ENCODE data around the gene ETNK1.

The ETNK1 gene

DNA sequence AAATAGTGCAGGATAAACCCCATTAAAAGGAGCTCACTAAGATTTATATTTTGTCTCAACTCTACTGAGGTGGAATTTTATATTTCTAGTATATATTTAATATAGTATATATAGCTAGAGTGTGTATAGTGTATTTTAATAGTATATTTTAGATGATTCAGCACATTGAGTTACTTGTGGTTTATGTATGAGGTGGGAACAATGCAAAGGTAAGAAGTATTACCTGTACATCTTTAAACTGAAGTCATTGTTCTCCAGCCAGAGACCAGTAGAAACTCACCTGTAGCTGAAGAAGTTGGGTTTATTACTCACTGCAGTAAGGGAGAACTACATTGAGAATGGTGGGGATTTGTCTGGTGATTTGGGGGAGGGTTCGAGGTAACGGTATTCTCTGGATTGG lies 15.9 kb downstream of the ETNK1 start:
- no peak for DNase-seq

DNA sequence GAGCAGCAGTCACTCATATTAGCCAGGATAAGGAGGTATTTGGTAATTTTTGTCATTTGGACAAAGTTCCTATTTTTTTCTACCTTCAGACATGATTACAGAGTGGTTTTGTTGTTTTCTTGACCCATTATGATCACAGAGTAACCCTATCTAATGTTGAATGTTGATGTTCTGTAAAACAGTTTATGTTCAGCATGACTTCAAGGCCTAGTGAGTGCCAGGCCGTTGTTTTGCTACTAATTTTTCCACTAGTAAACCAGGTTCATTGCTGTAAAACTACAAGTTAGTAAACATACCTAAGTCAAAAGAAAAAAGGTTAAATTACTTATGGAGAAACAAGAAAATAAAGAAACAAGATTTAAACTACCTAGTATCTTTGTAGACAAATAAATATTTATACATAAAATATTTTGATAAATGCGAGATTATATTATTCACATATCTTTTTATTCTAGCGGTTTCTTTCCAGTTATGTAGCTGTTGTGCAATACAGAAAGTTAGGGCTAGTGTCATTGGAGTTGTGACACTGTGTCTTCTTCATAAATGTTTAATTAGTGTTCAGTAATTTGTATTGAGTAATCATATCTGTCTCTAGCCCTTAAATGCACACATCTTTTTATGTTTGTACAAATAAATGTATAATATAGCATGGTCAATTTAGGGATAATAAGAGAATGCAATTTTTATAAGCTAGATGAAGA lies 16.5 kb downstream of the ETNK1 start:
- no peak for DNase-seq

DNA sequence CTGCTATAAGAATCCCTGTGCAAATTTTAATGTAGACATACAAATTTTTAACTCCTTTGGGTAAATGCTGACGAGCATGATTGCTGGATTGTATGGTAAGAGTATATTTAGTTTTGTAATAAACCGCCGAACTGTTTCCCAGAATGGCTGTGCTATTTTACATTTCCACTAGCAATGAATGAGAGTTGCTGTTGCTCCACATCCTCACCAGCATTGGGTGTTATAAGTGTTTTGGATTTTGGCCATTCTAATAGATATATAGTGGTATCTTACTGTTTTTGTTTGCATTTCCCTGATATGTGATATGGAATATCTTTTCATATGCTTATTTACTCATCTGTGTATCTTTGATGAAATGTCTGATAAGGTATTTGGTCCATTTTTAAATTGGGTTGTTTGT lies 23.7 kb downstream of the ETNK1 start:
- no peak for DNase-seq

DNA sequence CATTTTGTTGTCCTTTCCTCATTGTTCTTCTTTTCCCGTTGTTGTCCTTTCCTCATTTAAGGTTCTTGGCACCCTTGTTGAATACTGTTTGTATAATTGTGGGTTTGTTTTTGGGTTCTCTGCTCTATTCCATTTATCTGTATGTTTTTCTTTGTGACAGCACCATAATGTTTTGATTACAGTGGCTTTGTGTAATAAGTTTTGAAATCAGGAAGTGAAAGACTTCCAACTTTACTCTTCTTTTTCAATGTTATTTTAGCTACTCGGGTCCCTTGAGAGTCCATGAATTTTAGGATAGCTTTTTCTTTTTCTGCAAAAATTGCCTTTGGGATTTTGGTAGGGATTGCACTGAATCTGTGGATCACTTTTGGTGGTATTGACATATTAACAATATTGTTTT lies 28.1 kb downstream of the ETNK1 start:
- DNase-seq, result no peak

DNA sequence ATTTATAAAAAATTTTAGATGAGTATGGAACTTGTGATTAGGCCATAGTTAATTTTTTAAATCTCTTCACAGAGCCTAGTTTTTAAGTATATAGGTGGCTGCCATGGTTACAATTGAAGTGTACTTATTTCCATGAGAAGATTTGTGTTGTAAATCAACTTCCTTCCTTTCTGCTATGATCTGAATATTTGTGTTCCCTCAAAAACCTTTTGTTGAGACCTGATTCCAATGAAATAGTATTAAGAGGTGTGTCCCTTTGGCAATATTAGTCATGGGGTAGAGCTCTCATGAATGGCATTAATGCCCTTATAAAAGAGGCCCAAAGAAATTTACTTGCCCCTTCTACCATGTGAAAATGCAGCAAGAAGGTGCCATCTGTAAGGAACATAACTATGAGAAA lies 28.8 kb downstream of the ETNK1 start:
- no peak for DNase-seq

DNA sequence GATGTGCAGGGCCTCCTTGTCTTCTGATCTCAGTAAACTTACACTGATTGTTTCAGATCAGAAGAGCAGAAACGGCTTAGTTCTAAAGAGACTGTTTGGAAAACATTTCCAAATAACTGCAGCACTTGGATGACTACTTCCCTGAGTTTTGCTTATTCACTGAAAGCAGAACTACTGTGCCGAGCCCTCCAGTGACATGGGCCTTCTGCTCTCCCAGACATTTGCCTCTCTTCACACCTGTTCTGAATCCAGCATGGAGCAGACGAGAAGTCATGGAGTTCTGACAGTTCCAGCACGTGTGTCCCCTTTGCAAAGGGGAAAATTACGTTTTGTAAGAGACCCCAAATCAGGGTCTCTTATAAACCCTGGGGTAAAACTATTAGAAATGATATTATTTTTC lies 31.4 kb downstream of the ETNK1 start:
- no peak for DNase-seq

DNA sequence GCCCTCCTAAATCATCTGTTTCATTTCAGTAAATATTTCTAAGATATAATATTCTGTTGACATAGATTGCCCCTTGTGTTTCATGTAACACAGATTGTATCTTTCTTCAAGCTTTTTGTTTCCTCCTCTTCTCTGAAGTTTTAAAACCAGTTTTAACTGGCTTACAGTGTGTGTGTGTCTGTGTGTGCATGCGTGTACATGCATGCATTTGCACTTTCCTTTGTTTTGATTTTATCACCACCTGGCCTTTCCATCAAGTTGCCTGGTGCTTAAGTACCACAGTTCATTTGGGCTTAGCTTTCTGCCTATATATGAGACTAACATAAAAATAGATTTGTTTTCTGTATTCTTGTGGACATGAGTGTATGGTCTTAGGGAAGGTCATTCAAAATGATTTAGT lies 31.9 kb downstream of the ETNK1 start:
- no peak for DNase-seq

DNA sequence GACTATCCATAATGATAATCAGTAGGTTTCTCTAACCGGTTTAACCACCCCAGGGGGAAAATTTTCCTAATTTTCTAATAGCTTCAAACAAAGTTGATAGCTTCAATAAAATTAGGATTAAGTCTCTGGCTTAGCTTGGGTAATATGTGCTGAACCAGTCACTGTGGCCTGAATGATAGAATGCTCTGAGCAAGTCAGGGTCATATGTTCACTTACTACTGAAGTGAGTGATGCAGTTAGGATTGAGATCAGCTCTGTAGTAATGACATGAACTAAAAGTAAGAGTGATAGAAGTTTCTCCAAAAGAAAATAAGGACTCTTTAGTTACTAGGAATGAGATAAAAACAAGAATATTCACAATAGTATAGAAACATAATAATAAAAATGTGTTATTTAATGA lies 32.6 kb downstream of the ETNK1 start:
- no peak for DNase-seq

DNA sequence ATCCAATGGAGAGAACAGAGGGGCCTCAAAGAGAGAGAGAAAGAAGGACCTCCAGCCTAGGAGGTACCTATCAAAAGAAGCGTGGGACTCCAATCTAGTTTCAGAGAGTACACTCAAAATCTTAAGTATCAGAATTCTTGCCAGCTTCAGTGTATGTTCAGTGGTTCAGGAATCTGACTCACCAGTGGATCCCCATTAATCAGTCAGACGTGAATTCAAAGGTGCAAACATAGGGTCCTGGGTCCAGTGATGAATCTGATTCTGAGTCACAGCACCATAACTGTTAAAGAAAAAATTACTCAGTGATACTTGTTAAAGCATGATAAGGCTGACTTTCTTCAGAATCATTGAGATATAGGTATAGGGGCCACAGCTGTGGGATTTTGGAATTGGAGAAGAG lies 33.2 kb downstream of the ETNK1 start:
- DNase-seq, result no peak

DNA sequence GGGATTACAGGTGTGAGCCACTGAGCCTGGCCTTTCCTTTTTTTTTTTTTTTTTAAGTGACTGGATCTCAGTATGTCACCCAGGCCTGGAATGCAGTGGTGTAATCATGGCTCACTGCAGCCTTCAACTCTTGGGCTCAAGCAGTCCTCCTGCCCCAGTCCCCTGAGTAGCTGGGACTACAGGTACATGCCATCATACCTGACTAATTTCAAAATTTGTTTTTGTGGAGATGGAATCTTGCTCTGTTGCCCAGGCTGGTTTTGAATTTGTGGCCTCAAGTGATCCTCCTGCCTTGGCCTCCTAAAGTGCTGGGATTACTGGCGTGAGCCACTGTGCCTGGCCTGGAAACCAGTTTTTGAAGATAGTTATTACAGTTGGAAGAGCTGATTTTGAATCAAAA lies 37.4 kb downstream of the ETNK1 start:
- DNase-seq, result no peak

DNA sequence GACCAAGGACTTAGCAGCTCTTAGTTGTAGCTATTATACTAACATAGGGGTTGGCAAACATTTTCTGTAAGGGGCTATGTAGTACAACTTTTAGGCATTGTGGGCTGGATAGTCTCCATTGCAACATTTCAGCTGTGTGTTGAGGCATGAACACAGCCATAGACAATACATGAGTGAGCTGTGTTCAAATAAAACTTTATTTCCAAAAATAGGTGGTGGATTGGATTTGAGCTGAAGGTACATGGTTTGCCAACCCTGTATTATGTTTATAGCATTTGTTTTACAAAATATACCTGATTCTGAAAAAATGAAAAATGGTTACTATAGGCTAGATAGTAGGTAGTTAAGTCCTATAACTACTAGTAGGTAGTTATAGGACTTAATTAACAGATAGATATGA lies 40.5 kb downstream of the ETNK1 start:
- DNase-seq, result no peak

DNA sequence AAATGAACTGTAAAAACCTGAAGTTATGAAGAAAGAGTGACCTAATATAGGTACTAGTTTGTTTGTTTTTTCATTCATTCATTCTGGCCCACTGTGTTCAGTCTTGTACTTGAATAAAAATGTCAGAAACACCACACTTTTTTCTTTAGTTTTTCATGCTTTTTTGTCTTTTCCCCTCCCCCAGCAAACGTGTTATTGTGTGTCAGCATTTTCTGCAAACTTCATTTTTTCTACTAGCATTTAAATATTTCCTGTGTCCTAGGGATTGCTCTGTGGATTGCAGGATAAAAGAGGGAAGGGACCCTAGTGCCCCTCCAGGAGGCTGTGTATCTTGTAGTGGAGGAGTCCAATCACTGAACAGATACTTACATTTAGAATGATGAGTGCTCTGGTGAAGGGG lies 42.2 kb downstream of the ETNK1 start:
- no peak for DNase-seq

DNA sequence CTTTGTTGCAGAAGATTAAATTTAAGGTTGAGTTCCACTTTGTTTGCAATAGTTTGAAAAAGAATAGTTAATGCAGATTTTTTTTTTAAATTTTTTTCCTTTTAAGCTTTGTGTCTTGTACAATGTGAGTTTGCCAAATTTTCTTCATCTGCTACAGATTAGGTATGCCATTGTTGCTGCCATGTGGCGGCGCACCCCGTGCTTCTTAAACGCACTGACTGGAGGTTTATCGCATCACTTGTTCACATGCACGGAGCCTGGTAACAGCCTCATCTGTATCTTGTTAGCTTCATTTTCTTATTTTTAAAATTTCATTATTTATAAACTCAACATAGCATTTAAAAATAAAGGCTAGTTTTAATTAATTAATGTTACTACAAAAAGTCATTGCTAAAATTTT lies 43.5 kb downstream of the ETNK1 start:
- no peak for DNase-seq

DNA sequence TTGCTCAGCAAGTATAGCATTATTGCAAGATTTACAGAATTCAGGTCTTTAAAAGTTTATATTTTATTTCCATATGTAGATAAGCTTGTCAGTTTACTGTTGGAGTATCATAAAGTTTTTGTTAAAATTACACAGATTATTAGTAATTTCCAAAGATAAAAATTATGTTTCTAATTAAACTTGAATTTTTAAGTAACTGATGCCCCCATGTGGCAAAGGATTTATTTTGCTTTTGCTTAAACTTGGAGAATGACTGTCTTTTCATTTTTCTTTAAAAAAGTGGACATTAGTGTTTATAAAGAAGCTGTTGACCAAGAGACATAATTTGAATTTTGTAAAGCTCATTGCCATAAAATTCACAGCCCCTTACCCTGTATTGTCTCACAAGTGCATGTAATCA lies 45.8 kb downstream of the ETNK1 start:
- peak in 1 of 2 donors; percentile 16 for DNase-seq

DNA sequence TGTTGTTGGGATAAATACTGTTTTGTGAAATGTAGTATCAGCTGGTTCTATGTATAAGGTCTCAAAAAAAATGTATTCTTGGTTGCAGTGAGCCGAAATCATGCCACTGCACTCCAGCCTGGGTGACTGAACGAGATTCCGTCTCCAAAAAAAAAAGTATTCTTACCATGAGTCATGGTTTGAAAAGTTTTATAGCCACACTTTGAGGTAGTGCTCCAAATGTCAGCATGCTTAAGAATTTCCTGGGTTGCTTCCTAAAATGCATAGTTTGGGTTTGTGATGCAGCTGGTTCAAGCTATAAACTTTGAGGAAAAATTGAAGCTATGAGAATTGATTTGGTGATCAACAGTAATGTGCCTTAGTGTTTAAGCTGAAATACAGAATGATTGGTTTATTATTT lies 48.0 kb downstream of the ETNK1 start:
- no peak for DNase-seq

DNA sequence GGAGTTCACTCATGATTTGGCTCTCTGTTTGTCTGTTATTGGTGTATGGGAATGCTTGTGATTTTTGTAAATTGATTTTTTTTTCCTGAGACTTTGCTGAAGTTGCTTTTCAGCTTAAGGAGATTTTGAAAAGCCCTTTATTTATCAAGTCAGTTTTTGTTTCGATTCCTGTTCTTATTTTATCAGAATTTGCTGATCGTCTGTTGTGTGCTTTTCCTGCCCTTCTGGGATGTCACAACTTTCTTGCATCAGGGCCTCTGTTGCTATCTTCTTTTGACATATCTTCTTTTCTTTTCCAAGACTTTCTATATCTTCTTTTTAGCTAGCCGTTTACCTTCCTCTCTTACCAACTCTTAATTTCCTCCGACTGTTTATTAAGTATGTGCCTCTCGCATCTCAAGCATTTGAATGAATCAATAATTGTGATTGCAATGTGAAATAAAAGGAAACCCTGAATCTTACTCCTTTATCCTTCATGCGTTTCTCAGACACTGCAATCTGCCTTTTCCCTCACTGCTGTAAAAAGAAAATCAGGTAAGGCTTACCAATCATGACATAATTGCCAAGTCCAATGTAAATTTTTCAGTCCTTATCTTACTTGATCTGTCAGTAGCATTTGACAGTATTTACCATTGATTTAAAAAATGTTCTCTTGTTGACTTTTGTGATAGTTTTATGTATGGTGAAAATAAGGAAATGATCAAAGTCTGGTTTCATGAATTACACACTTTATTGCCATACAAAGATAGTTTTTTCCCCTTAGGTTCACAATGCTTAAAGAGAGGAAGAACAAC lies 53.0 kb downstream of the ETNK1 start:
- no peak for DNase-seq

DNA sequence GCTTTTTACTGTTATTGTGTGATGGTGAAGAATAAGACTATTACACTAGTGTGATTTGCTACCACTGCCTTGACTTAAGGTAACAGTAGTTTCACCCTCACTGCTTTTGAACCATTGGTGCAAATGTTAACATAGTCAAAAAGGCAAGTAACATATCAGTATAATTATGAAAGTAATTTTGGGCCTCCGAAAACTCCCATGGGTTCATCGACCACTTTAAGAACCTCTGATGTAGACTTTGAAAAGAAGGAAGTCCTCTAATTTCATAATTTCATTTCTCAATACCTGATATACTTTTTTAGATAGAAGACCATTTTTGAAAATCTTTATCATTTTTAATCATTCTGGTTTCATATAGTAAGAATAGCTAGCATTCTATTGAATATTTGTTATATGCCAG lies 57.7 kb downstream of the ETNK1 start:
- no peak for DNase-seq

DNA sequence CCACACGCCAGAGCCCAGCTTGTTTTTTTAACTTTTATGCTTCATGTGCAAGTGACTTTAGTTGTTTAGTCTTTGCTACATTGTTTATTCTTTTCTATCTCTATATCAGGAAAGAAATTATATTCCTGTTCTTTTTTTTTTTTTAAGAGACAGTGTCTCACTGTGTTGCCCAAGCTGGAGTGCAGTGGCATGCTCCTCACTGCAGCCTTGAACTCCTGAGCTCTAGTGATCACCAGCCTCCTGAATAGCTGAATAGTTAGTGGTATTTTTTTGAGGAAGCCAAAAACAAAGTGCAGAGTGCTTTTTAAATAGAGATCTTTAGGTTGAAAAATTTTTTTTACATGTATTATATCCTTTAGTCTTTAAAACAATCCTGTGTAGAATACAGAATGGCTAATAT lies 58.2 kb downstream of the ETNK1 start:
- no peak for DNase-seq

DNA sequence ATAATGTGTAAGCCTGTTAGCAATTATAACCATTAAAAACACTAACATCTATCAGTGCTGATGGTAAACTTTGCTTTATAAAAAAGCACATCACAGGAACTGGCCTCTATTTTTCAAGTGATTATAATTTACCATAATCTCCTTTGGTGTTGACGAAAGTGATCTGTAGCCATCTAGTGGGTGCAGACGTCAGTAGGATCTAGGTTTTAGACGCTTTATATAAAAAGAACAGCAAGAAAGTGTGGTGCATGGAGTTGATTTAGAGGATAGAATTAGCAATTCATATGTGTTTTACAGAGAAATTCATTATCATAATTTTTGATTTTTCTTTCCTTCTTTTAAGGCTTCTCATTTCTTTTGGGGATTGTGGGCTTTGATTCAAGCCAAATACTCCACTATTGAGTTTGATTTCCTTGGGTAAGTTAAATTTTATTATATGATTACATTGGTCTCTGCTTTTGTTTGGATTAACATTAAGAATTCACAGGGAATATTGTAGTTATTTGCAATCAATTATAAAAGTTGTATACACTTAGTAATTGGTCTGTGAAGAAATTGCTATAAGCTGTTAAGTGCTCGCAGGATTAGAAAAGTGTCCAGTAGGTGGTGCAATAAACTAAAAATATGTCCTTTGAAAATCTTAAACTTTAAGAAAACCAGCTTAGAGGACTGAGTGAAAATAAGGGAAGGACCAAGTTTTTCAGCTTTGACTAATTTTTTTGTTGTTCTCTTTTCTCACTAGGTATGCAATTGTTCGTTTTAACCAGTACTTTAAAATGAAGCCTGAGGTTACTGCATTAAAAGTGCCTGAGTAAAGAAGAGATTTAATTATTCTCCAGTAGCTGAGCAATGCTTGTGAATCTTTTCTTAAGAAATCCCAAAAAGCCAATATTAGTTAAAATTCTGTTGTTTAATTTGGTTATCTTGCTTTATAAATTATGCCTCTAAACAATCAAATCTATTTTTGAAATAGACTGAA lies 59.5 kb downstream of the ETNK1 start:
- peak in 1 of 2 donors; percentile 41 for DNase-seq

DNA sequence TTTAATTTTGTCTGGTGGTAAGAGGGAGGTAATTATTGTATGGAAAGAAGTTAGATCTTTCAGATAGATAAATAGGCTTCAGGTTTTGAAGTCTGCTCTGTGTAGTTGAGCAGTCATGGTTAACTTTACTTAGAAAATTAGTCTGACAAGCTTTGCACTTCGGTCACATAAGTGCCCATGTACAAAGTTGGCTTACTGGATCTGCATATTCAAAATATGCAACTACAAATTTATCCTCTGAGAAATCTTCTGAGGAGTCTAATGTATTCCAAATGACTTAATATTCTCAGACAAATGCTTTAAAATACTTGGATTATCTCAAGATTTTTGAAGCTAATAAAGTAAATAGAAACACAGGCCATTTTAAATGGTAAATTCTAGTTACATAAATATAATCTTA lies 61.2 kb downstream of the ETNK1 start:
- DNase-seq, result no peak

DNA sequence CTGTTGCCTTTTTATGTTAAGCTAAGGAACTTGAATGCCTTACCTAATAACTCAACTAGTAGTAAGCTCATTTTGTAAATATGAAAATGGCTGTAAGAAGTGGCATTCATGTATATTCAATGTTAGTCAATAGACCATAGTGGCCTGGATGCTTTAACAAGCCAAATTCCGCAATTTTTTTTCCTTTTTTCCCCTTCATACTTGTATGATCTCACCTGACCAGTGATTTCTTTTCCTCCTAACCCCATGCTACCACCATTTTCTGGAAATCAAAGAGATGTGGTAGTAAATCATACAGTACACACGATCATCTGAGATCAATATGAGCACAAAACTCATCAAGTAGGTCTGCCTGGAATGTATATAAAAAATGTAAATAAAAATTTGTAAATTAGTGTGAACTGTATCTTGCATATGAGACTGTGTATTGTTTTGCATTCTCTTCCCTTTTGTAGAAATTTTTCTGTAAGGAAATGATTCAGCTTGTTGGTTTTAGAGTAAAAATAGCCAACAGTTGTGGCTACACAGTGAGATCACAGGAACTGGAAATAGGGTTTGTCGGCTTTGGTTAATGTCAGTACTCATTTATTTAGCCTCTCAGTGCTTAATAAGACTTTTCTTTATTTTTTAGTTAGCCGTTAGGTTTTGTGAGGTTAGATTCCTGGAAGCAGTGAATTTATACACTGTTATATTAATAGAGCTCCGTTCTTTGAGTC lies 62.5 kb downstream of the ETNK1 start:
- DNase-seq, result peak in 1 of 2 donors; percentile 31

DNA sequence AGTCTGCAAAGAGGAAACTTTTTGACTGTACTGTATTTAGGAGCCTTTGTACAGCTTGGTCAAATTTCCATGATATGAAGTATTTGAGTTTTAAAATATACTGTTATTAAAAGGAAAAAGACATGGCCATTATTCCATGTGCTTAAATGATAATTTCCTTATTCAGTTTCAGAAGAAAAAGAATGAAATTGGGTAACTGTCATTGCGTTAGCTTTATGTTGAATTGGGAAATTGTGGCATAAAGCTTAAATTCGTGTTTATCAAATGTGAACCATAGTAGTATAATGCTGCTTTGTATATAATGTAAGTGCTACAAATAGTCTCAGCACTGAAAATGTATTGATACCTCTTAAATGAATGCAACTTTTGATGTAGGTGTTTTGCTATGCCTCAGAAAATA lies 64.9 kb downstream of the ETNK1 start:
- DNase-seq, result no peak

DNA sequence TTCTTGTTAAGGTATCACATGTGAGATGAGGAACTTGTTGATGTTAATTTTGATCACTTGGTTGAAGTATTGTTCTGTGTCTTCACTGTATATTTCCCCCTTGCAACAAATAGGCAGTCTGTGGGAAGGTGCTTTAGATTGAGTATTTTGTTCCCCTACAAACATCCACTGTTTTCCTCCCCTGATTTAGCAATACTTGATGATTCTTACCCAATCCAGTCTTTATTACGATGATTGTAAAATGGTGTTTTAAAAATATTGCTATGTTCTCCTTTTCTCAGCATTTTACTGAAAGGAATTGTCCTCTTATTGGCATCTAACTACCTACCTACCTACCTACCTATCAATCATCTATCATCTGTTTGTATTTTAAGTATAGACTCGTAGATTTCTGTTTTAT lies 66.3 kb downstream of the ETNK1 start:
- DNase-seq, result no peak

All from CD4-positive, alpha-beta T cell treated with Interleukin-4 for 1 hour (primary cell).